ENCODE data around the gene LNX1.

DNA sequence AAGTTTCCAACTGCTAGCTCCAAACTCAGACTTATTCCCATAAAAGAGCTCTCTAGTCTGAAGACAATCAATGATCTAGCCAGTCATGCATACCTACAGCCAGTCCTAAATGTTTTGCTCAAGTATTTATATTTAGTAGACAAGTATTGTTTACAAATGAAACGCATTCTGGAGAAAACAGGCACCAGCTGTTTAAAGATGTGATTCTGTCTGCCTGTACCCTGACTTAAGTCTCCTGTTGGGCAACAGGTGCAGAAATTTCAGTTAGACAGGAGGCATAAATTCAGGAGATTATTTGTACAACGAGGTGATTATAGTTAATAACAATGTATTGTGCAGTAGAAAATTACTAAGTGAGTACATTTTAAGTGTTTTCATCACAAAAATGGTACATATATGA is 28.9 kb downstream of the LNX1 start:
- TF ChIP-seq, protein P1, sequence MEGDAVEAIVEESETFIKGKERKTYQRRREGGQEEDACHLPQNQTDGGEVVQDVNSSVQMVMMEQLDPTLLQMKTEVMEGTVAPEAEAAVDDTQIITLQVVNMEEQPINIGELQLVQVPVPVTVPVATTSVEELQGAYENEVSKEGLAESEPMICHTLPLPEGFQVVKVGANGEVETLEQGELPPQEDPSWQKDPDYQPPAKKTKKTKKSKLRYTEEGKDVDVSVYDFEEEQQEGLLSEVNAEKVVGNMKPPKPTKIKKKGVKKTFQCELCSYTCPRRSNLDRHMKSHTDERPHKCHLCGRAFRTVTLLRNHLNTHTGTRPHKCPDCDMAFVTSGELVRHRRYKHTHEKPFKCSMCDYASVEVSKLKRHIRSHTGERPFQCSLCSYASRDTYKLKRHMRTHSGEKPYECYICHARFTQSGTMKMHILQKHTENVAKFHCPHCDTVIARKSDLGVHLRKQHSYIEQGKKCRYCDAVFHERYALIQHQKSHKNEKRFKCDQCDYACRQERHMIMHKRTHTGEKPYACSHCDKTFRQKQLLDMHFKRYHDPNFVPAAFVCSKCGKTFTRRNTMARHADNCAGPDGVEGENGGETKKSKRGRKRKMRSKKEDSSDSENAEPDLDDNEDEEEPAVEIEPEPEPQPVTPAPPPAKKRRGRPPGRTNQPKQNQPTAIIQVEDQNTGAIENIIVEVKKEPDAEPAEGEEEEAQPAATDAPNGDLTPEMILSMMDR (IDR thresholded peaks at IDR 0.05; ENCODE audit: low read depth, low read length): no peak
- TF ChIP-seq, protein P2, sequence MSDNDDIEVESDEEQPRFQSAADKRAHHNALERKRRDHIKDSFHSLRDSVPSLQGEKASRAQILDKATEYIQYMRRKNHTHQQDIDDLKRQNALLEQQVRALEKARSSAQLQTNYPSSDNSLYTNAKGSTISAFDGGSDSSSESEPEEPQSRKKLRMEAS (IDR thresholded peaks at IDR 0.05; ENCODE audit: low read depth, low read length): no peak
- no peak for TF ChIP-seq POLR2A (IDR thresholded peaks at IDR 0.05; ENCODE audit: extremely low read depth, insufficient read length)

Measured in NB4 (cell line).